ENCODE data around the gene SYTL3.

DNA sequence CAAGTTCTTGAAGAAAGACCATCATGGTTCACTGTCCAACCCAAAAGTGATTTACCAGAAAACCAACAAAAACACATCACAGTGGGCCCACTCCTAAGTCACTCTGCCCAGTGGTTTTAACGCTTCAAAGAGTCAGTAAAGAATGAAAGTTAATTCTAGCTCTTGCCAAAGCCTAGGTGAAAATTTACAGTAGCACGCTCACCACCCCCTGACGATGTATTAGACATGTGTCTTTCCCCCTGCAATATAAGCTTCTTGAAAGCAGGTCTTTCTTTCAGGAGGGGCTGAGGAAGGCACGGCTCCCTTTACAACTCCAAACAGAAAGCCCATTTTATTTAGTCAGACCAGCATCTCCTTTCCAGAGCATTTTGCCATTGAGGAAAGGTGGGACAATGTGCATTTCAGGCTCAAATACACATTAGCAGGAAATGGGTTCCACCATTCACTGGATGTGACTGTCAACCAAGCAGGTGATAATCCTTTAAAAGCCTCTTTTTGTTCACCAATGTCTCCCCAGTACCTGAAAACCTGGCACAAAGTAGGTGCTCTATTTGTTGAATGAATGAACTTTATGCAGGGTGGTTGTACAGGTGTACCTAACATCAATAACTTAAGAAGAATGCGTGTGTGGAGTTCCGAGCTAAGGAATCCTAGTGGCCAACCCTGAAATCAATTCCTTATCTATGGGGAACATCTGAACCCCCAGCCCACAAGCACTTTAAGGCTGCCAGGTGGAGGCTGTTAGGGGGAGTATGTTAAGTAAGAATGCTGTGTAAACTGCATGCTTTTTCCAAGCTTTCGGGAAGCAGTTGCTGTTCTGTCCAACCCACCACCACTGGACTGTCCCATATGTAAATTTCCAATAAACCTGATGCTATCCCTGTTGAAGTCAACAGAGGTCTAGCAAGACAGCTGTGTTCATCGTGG, 157.9 kb downstream of the SYTL3 start:
- TF ChIP-seq YY1 (IDR thresholded peaks at IDR 0.05; ENCODE audit: insufficient read depth, insufficient read length): no peak
- no peak for TF ChIP-seq ZNF274 (IDR thresholded peaks at IDR 0.05; ENCODE audit: low read depth, low read length)

Measured in NT2/D1 (cell line).